Choroid plexus epithelial cell (primary cell): Measurements from ENCODE around the gene WIF1.

Experiments used
- DNase-seq: peaks from one replicate; pipeline ENCODE4 v3.0.0-alpha.2; 2010; ENCODE audit warnings: low read depth
- H3K4me3 ChIP-seq: 2 replicates; pipeline ENCODE4 v1.5.1; 2011; ENCODE audit warnings: low read depth, mild to moderate bottlenecking, control low read depth, low read length, moderate library complexity
- CTCF ChIP-seq: conservative IDR thresholded peaks from 2 replicates; pipeline ENCODE4 v1.5.1; 2011; ENCODE audit warnings: low read depth, mild to moderate bottlenecking, control low read depth, inconsistent platforms, low read length, moderate library complexity

Gene WIF1

GRCh38 chr12:65098364-65098763, 22.7 kb downstream of the WIF1 start:
- TF ChIP-seq CTCF = no peak
- H3K4me3 ChIP-seq = no peak overlapping the region
- no peak for DNase-seq

GRCh38 chr12:65094722-65095121, 26.4 kb downstream of the WIF1 start:
- DNase-seq = no peak
- no peak for TF ChIP-seq CTCF

GRCh38 chr12:65093606-65094005, 27.5 kb downstream of the WIF1 start:
- no peak for TF ChIP-seq CTCF
- no peak overlapping the region for H3K4me3 ChIP-seq
- no peak for DNase-seq

More at GRCh38 chr12:65094722-65095121, 26.4 kb downstream of the WIF1 start:
- no peak overlapping the region for H3K4me3 ChIP-seq

GRCh38 chr12:65090461-65090860, 30.6 kb downstream of the WIF1 start:
- DNase-seq = no peak
- TF ChIP-seq CTCF = no peak

GRCh38 chr12:65086236-65086635, 34.9 kb downstream of the WIF1 start:
- no peak for DNase-seq
- no peak overlapping the region for H3K4me3 ChIP-seq
- no peak for TF ChIP-seq CTCF

More at GRCh38 chr12:65090461-65090860, 30.6 kb downstream of the WIF1 start:
- H3K4me3 ChIP-seq = no peak overlapping the region

GRCh38 chr12:65084579-65084978, 36.5 kb downstream of the WIF1 start:
- DNase-seq = no peak
- TF ChIP-seq CTCF = no peak
- H3K4me3 ChIP-seq = no peak overlapping the region

- DNase-seq = no peak
- TF ChIP-seq CTCF = no peak
- H3K4me3 ChIP-seq = no peak overlapping the region
Measured at GRCh38 chr12:65083581-65083980, 37.5 kb downstream of the WIF1 start.
